Keratinocyte (primary cell): Measurements from ENCODE around the gene TRIM38. TPM values are rescaled to one million over a fixed set of nuclear protein-coding genes. Genes with fewer than 3 reads are reported as not detected.

ENCODE experiments used
- DNase-seq: peaks from one replicate; pipeline ENCODE4 v3.0.0-alpha.2; 2011; ENCODE audit warnings: low read depth, missing footprints, low spot score
- FAIRE-seq: peaks from 2 replicates; lab custom pipeline; 2011; peaks lifted over from hg19 to GRCh38; lab: Jason Lieb, UNC
- H2AFZ ChIP-seq: 2 replicates; pipeline ENCODE4 v1.6.0; 2012; ENCODE audit warnings: low read length, control low read depth, inconsistent platforms; ENCODE audit not compliant: control insufficient read depth
- H3K27ac ChIP-seq: 2 replicates; pipeline ENCODE4 v1.5.1; 2011; ENCODE audit warnings: low read length; ENCODE audit not compliant: control insufficient read depth, insufficient read depth
- H3K27me3 ChIP-seq: 3 replicates; pipeline ENCODE4 v1.6.0; 2011; ENCODE audit warnings: low read length; ENCODE audit not compliant: control insufficient read depth, insufficient read depth; ENCODE audit errors: extremely low read depth
- H3K36me3 ChIP-seq, 2 experiments: 2 replicates in 1 of 2; 3 replicates in 1 of 2; pipeline ENCODE4 v1.5.1; 2011; ENCODE audit warnings: low read length in 2 of 2, mild to moderate bottlenecking in 1 of 2; ENCODE audit not compliant: control insufficient read depth in 2 of 2, insufficient read depth in 2 of 2; ENCODE audit errors: extremely low read depth in 1 of 2
- H3K4me1 ChIP-seq: 3 replicates; pipeline ENCODE4 v1.5.1; 2011; ENCODE audit warnings: low read length; ENCODE audit not compliant: control insufficient read depth, insufficient read depth; ENCODE audit errors: extremely low read depth
- H3K4me2 ChIP-seq: 3 replicates; pipeline ENCODE4 v1.6.0; 2011; ENCODE audit warnings: low read depth, low read length; ENCODE audit not compliant: control insufficient read depth, insufficient read depth; ENCODE audit errors: extremely low read depth
- H3K4me3 ChIP-seq, 3 experiments: fragments of 200-600 bp in 1 of 3; sonication (generic) in 1 of 3; 2 replicates in 2 of 3; 3 replicates in 1 of 3; pipeline ENCODE4 v1.5.1; 2011 to 2016; ENCODE audit warnings: low read length in 3 of 3, mild to moderate bottlenecking in 3 of 3, control low read depth in 2 of 3, inconsistent platforms in 1 of 3, low read depth in 1 of 3, mixed read lengths in 1 of 3, mixed run types in 1 of 3, moderate library complexity in 1 of 3; ENCODE audit not compliant: control insufficient read depth in 2 of 3, insufficient read depth in 2 of 3; ENCODE audit errors: extremely low read depth in 1 of 3
- H3K79me2 ChIP-seq: 2 replicates; pipeline ENCODE4 v1.6.0; 2012; ENCODE audit warnings: low read length; ENCODE audit not compliant: control insufficient read depth, insufficient read depth
- H3K9ac ChIP-seq: 3 replicates; pipeline ENCODE4 v1.6.0; 2011; ENCODE audit warnings: low read length; ENCODE audit not compliant: control insufficient read depth, insufficient read depth; ENCODE audit errors: extremely low read depth
- H3K9me1 ChIP-seq: 3 replicates; pipeline ENCODE4 v1.6.0; 2011; ENCODE audit warnings: low read length; ENCODE audit not compliant: control insufficient read depth, insufficient read depth; ENCODE audit errors: extremely low read depth
- H3K9me3 ChIP-seq: 2 replicates; pipeline ENCODE4 v1.5.1; 2012; ENCODE audit warnings: low read depth, low read length; ENCODE audit not compliant: control insufficient read depth
- H4K20me1 ChIP-seq: 3 replicates; pipeline ENCODE4 v1.6.0; 2011; ENCODE audit warnings: low read length; ENCODE audit not compliant: control insufficient read depth, insufficient read depth; ENCODE audit errors: extremely low read depth
- EZH2 ChIP-seq: IDR thresholded peaks from one replicate; pipeline ENCODE4 v1.6.1; 2012; ENCODE audit warnings: inconsistent platforms, mild to moderate bottlenecking, low read length, moderate library complexity
- dilution Hi-C: fragments of 300-500 bp; cut with MboI; formaldehyde crosslinking; loops from one replicate; pipeline ENCODE4 v1.7.0; 2020; ENCODE audit warnings: low sequenced_read_pairs; ENCODE audit not compliant: extremely low pct_ligation_motif_present
- polyA plus RNA-seq, 5 experiments: library from polyadenylated mRNA; depleted of rRNA in 3 of 5; stranded (reverse) in 3 of 5; stranded (forward) in 1 of 5; unstranded in 1 of 5; fragments of >200 nt; gene quantifications; 1 replicate in 1 of 5; 2 replicates in 3 of 5; 3 replicates in 1 of 5; pipeline versions ENCODE4 v1.2.1 to v1.2.3, GENCODE V29; 2011 to 2012; ENCODE audit warnings: missing spikeins in 2 of 5, low read depth in 1 of 5, low replicate concordance in 1 of 5
- TF ChIP-seq, protein P1 (sequence below), 3 experiments: IDR thresholded peaks in 1 of 3; conservative IDR thresholded peaks in 1 of 3; optimal IDR thresholded peaks in 1 of 3; 2 replicates in 2 of 3; 3 replicates in 1 of 3; pipeline versions ENCODE3 to v1.5.1; 2011; ENCODE audit warnings: low read length in 3 of 3, mild to moderate bottlenecking in 3 of 3, moderate library complexity in 2 of 3, control low read depth in 1 of 3, inconsistent platforms in 1 of 3; ENCODE audit not compliant: insufficient read depth in 2 of 3; ENCODE audit errors: extremely low read depth in 1 of 3

The TRIM38 gene
- polyA plus RNA-seq, 1 donor (not counting 4 experiments of a cell fraction or from before 2014, with no cell fraction given) = 7.8 TPM

DNA sequence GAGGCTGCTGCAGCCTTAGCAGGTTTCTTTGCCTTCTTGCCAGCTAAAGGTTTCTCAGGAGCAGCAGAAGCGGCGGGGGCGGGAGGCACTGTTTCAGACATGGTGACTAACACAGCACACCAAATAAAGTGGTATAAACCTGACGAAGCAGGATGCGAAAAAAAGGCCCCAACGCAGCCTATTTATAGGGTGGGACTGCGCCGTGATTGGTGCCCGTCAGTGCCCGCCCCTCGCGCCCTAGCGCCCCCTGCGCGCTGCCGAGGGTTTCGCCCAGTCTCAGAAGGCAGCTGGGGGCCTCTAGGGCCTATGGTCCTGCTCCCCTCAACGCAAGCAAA, 55.0 kb downstream of the TRIM38 start:
- DNase-seq (no peak), FAIRE-seq (no peak)
- H2AFZ ChIP-seq = peak overlapping the region; percentile 88
- H3K36me3 ChIP-seq = no peaks in the 10 kb centered on the region
- H3K79me2 ChIP-seq = no peaks in the 10 kb centered on the region
- H4K20me1 ChIP-seq = no peaks in the 10 kb centered on the region
- dilution Hi-C loops = no loop called here
- peak overlapping the region; percentile 82 for H3K27ac ChIP-seq
- peak overlapping the region; percentile 32 to 71 (median 61) for H3K4me3 ChIP-seq
- H3K27me3 ChIP-seq = no peaks in the 10 kb centered on the region
- no peaks in the 10 kb centered on the region for H3K9me1 ChIP-seq
- H3K4me2 ChIP-seq = peak overlapping the region; percentile 95
- peaks cover 31% of the 10 kb centered on the region for H3K4me1 ChIP-seq
- H3K9ac ChIP-seq = peak overlapping the region; percentile 72
- TF ChIP-seq EZH2 = no peak
- TF ChIP-seq, protein P1, sequence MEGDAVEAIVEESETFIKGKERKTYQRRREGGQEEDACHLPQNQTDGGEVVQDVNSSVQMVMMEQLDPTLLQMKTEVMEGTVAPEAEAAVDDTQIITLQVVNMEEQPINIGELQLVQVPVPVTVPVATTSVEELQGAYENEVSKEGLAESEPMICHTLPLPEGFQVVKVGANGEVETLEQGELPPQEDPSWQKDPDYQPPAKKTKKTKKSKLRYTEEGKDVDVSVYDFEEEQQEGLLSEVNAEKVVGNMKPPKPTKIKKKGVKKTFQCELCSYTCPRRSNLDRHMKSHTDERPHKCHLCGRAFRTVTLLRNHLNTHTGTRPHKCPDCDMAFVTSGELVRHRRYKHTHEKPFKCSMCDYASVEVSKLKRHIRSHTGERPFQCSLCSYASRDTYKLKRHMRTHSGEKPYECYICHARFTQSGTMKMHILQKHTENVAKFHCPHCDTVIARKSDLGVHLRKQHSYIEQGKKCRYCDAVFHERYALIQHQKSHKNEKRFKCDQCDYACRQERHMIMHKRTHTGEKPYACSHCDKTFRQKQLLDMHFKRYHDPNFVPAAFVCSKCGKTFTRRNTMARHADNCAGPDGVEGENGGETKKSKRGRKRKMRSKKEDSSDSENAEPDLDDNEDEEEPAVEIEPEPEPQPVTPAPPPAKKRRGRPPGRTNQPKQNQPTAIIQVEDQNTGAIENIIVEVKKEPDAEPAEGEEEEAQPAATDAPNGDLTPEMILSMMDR (optimal IDR thresholded peaks at IDR 0.05 in 1 of 3, IDR thresholded peaks at IDR 0.05 in 1 of 3, conservative IDR thresholded peaks at IDR 0.05 in 1 of 3; ENCODE audit: extremely low read depth in 1 of 3, insufficient read depth in 2 of 3, low read length in 3 of 3) = peak; percentile 32 to 71 (median 52)
- no peaks in the 10 kb centered on the region for H3K9me3 ChIP-seq

DNA sequence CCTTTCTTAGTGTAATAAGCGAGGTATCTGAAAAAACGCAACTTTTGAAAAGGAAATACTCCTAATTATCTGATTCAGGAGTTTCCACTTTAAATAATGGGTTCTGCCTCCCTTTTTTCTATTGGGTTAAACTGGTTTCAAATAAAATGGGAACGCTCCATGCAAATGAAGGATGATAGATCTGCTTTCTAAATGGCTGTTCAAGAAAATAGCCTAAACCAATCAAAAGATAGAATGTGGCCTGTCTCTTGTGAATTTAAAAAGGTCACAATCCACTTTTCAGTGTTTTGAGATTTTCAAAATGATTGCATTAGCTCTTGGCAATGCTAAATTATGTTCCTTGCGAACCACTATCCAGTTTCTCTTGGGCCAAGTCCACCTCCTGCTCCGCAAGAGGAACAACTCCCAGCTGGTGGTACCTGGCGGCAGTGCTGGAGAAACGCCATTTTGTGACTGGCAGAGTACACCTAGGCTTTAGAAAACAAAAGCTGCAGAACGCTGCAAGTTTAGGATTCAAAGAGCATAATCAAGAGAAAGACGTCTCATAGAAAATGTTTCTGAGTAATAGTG, 56.7 kb downstream of the TRIM38 start:
- H2AFZ ChIP-seq = peak overlapping the region; percentile 41
- no peaks in the 10 kb centered on the region for H3K9me1 ChIP-seq
- H3K9me3 ChIP-seq = no peaks in the 10 kb centered on the region
- H3K79me2 ChIP-seq = no peaks in the 10 kb centered on the region
- no peak for TF ChIP-seq EZH2
- TF ChIP-seq, protein P1 (optimal IDR thresholded peaks at IDR 0.05 in 1 of 3, IDR thresholded peaks at IDR 0.05 in 1 of 3, conservative IDR thresholded peaks at IDR 0.05 in 1 of 3; ENCODE audit: extremely low read depth in 1 of 3, insufficient read depth in 2 of 3, low read length in 3 of 3) = no peak
- peak overlapping the region; percentile 96 for H3K27ac ChIP-seq
- peak overlapping the region; percentile 84 for H3K4me2 ChIP-seq
- H3K4me1 ChIP-seq = peaks cover 31% of the 10 kb centered on the region
- DNase-seq = no peak
- no peak for FAIRE-seq
- H4K20me1 ChIP-seq = no peaks in the 10 kb centered on the region
- no peaks in the 10 kb centered on the region for H3K27me3 ChIP-seq
- H3K36me3 ChIP-seq = no peaks in the 10 kb centered on the region
- H3K9ac ChIP-seq = peak overlapping the region; percentile 87
- H3K4me3 ChIP-seq = peak overlapping the region in 2 of 3 experiments; percentile 24 to 66
- dilution Hi-C loops = no loop called here
